ENCODE measurements around the gene GUCY1A2.
A peak's percentile ranks its signal among the peaks of the same experiment; 100 is the strongest.

The GUCY1A2 gene

DNA sequence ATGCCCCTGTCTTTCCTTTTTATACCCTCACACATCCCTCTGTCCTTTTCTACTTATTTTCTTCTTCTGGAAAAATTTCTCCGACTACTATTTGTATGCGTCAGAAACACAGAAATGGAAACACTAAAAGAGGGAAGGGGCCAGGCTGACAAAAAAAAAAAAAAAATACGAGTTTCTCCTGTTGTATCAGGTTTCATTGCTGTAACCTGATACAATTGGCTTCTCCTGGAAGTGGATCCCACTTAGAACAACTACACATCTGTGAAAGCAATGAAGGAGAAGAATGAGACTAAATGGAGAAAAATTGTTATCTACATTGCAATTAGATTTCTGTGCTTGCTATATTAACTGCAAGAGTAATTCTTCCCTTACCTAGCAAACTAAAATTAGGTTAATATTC, 393.9 kb downstream of the GUCY1A2 start:
- peak in 1 of 2 experiments; percentile 39 for DNase-seq

All from NCI-H526 (cell line).